NCI-H345 (cell line): ENCODE results near the gene NEGR1.

Experiments used
- DNase-seq: peaks from one replicate; lab custom pipeline; 2025; lab: John Stamatoyannopoulos, UW

Gene NEGR1

GRCh38 chr1:72117621-72118020 lies 164.7 kb downstream of the NEGR1 start:
- DNase-seq, result no peak

- DNase-seq, result no peak
These were observed 167.0 kb downstream of the NEGR1 start for GRCh38 chr1:72115290-72115689.

GRCh38 chr1:72111662-72112061 lies 170.7 kb downstream of the NEGR1 start:
- no peak for DNase-seq

- no peak for DNase-seq
These were observed 172.4 kb downstream of the NEGR1 start for GRCh38 chr1:72109916-72110315.

- no peak for DNase-seq
These were observed 177.1 kb downstream of the NEGR1 start for GRCh38 chr1:72105201-72105600.

GRCh38 chr1:72101840-72102632 lies 180.3 kb downstream of the NEGR1 start:
- DNase-seq, result no peak

GRCh38 chr1:72100771-72101170 lies 181.6 kb downstream of the NEGR1 start:
- no peak for DNase-seq

- no peak for DNase-seq
These were observed 184.3 kb downstream of the NEGR1 start for GRCh38 chr1:72097851-72098570.

GRCh38 chr1:72094209-72094608 lies 188.1 kb downstream of the NEGR1 start:
- no peak for DNase-seq

- DNase-seq, result no peak
These were observed 195.9 kb downstream of the NEGR1 start for GRCh38 chr1:72086394-72086793.

GRCh38 chr1:72075425-72075824 lies 206.9 kb downstream of the NEGR1 start:
- DNase-seq, result no peak

GRCh38 chr1:72066431-72066830 lies 215.9 kb downstream of the NEGR1 start:
- DNase-seq, result no peak

- no peak for DNase-seq
These were observed 217.9 kb downstream of the NEGR1 start for GRCh38 chr1:72064196-72065075.

- no peak for DNase-seq
These were observed 218.8 kb downstream of the NEGR1 start for GRCh38 chr1:72063364-72064044.

- DNase-seq, result no peak
These were observed 219.8 kb downstream of the NEGR1 start for GRCh38 chr1:72062584-72062983.

GRCh38 chr1:72060466-72061245 lies 221.7 kb downstream of the NEGR1 start:
- DNase-seq, result no peak

GRCh38 chr1:72056516-72056915 lies 225.8 kb downstream of the NEGR1 start:
- no peak for DNase-seq

GRCh38 chr1:72051538-72051937 lies 230.8 kb downstream of the NEGR1 start:
- no peak for DNase-seq

- DNase-seq, result no peak
These were observed 231.8 kb downstream of the NEGR1 start for GRCh38 chr1:72050551-72050950.

GRCh38 chr1:72037745-72038343 lies 244.5 kb downstream of the NEGR1 start:
- DNase-seq, result peak; percentile 36

- no peak for DNase-seq
These were observed 247.5 kb downstream of the NEGR1 start for GRCh38 chr1:72034827-72035226.
